Fibroblast of lung (primary cell): ENCODE results near the gene MYO3B. TPM values are rescaled to one million over a fixed set of nuclear protein-coding genes. Genes with fewer than 3 reads are reported as not detected.

Experiments used
- DNase-seq, 2 donors: peaks; one replicate each; pipeline versions ENCODE4 v3.0.0 to v3.0.0-alpha.2; 2010; ENCODE audit warnings: low read depth in 2 of 2
- H2AFZ ChIP-seq: 2 replicates; pipeline ENCODE4 v1.5.1; 2012; ENCODE audit warnings: low read length, control low read depth, inconsistent platforms
- H3K27ac ChIP-seq: 2 replicates; pipeline ENCODE4 v1.5.1; 2011; ENCODE audit warnings: low read length, control low read depth; ENCODE audit not compliant: insufficient read depth
- H3K27me3 ChIP-seq: 2 replicates; pipeline ENCODE4 v1.5.1; 2011; ENCODE audit warnings: mild to moderate bottlenecking, low read length; ENCODE audit not compliant: control insufficient read depth, insufficient read depth
- H3K36me3 ChIP-seq: 2 replicates; pipeline ENCODE4 v1.5.1; 2011; ENCODE audit warnings: low read length; ENCODE audit not compliant: control insufficient read depth, insufficient read depth
- H3K4me1 ChIP-seq: 2 replicates; pipeline ENCODE4 v1.5.1; 2011; ENCODE audit warnings: low read length; ENCODE audit not compliant: control insufficient read depth, insufficient read depth; ENCODE audit errors: extremely low read depth
- H3K4me2 ChIP-seq: 2 replicates; pipeline ENCODE4 v1.5.1; 2011; ENCODE audit warnings: low read length, control low read depth; ENCODE audit not compliant: insufficient read depth; ENCODE audit errors: extremely low read depth
- H3K4me3 ChIP-seq, 4 experiments: fragments of 200-600 bp in 1 of 4; sonication (generic) in 1 of 4; replicated peaks in 1 of 4; 2 replicates each; pipeline ENCODE4 v1.5.1; 2011 to 2016; ENCODE audit warnings: low read length in 4 of 4, low read depth in 3 of 4, mild to moderate bottlenecking in 3 of 4, control low read depth in 2 of 4, inconsistent platforms in 1 of 4, mixed read lengths in 1 of 4; ENCODE audit not compliant: insufficient read depth in 1 of 4; ENCODE audit errors: control extremely low read depth in 1 of 4
- H3K79me2 ChIP-seq: 2 replicates; pipeline ENCODE4 v1.5.1; 2012; ENCODE audit warnings: mild to moderate bottlenecking, low read length, inconsistent platforms; ENCODE audit not compliant: control insufficient read depth, insufficient read depth
- H3K9ac ChIP-seq: 2 replicates; pipeline ENCODE4 v1.5.1; 2011; ENCODE audit warnings: mild to moderate bottlenecking, low read length, control low read depth; ENCODE audit not compliant: insufficient read depth
- H3K9me3 ChIP-seq: 2 replicates; pipeline ENCODE4 v1.5.1; 2012; ENCODE audit warnings: low read depth, low read length; ENCODE audit not compliant: control insufficient read depth, insufficient read depth
- H4K20me1 ChIP-seq: 2 replicates; pipeline ENCODE4 v1.5.1; 2011; ENCODE audit warnings: low read length; ENCODE audit not compliant: control insufficient read depth, insufficient read depth; ENCODE audit errors: extremely low read depth
- CTCF ChIP-seq, 2 donors: IDR thresholded peaks in 1 of 2; conservative IDR thresholded peaks in 1 of 2; 1 replicate in 1 of 2; 2 replicates in 1 of 2; pipeline ENCODE4 v1.5.1; 2011 to 2012; ENCODE audit warnings: low read length in 2 of 2, control low read depth in 1 of 2, inconsistent platforms in 1 of 2, low read depth in 1 of 2, mild to moderate bottlenecking in 1 of 2
- EZH2 ChIP-seq: IDR thresholded peaks from 2 replicates; pipeline ENCODE4 v1.5.1; 2012; ENCODE audit warnings: low read length, control low read depth, mild to moderate bottlenecking; ENCODE audit errors: missing control alignments
- polyA plus RNA-seq, 2 donors: library from polyadenylated mRNA; depleted of rRNA in 1 of 2; stranded (reverse) in 1 of 2; unstranded in 1 of 2; fragments of >200 nt; gene quantifications; 2 replicates each; pipeline ENCODE4 v1.2.1, GENCODE V29; 2011 to 2012; ENCODE audit warnings: missing spikeins in 1 of 2
- total RNA-seq: library from RNA; depleted of rRNA; stranded (reverse); fragments of >200 nt; gene quantifications from 2 replicates; pipeline ENCODE4 v1.2.1, GENCODE V29; 2014

Gene MYO3B
- total and polyA plus RNA-seq, 2 donors (not counting 1 experiment from before 2014, with no cell fraction given): 0.06 to 0.50 TPM

DNA sequence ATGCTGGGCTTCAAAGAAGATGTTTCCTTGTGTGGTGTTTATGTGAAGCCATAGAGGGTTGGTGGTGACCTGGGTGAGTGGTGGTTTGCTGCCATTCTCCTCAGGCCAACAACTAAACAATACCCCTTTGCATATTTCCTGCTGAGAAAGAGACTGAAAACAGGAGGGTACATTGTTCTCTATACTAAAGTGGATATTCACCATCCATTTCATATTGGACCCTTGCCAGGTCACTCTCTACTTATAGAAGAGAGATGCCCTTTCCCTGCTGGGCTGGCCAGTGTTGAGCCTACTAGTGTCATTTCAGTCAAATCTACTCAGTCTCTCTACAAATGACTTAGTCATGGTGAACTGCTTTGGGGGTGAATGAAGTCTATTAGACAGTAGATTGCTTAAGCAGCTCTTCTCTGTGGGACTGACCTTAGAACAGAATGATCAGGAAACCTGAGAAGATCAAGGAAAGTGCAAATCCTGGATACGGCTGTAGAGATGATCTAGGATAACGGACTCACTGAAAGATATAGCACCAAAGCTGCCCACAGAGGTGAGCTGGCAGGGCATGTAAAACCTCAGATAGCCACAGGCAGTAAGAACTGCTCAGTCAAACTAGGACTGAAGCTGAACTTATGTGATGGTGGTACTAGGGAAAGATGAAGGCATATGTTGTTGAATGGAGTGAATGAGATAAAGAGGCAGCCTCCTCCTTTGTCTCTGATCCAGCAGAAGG lies 154.9 kb downstream of the MYO3B start:
- Histone ChIP-seq H4K20me1 (no peaks in the 10 kb centered on the region), H2AFZ (no peak overlapping the region), H3K4me2 (no peak overlapping the region), H3K36me3 (no peaks in the 10 kb centered on the region), H3K79me2 (no peaks in the 10 kb centered on the region), H3K9ac (no peak overlapping the region), H3K9me3 (no peaks in the 10 kb centered on the region), H3K27me3 (no peaks in the 10 kb centered on the region), H3K4me3 (no peak overlapping the region), H3K4me1 (no peaks in the 10 kb centered on the region), H3K27ac (no peak overlapping the region)
- TF ChIP-seq EZH2: no peak
- TF ChIP-seq CTCF (conservative IDR thresholded peaks at IDR 0.05 in 1 of 2, IDR thresholded peaks at IDR 0.05 in 1 of 2; ENCODE audit: low read depth in 1 of 2, low read length in 2 of 2): no peak
- no peak for DNase-seq

GRCh38 chr2:170335351-170335750 lies 157.4 kb downstream of the MYO3B start:
- Histone ChIP-seq H3K36me3 (no peaks in the 10 kb centered on the region), H3K9ac (no peak overlapping the region), H2AFZ (no peak overlapping the region), H3K9me3 (no peaks in the 10 kb centered on the region), H3K79me2 (no peaks in the 10 kb centered on the region), H3K27me3 (no peaks in the 10 kb centered on the region), H3K4me2 (no peak overlapping the region), H3K4me1 (no peaks in the 10 kb centered on the region), H4K20me1 (no peaks in the 10 kb centered on the region), H3K27ac (no peak overlapping the region), H3K4me3 (no peak overlapping the region)
- no peak for TF ChIP-seq CTCF (conservative IDR thresholded peaks at IDR 0.05 in 1 of 2, IDR thresholded peaks at IDR 0.05 in 1 of 2; ENCODE audit: low read depth in 1 of 2, low read length in 2 of 2)
- no peak for TF ChIP-seq EZH2
- DNase-seq: peak in 1 of 2 donors; percentile 15

DNA sequence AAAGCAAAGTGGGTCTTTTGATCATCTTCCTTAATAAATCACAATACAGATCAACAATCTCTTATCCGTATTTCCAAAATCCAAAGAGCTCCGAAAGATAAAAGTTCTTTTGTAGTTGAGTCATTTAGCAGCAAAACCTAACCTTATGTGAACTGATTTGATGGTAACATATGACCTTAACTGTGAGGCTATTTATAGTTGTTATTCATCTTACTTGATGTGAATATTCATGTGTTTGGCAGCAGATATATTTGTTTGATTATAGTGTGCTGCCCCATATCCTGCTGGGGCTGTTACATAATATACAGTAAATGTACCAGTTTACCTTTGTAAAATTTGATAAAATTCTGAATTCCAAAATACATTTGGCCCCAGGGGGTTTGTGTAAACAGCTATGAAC lies 158.5 kb downstream of the MYO3B start:
- Histone ChIP-seq H3K9ac (no peak overlapping the region), H3K9me3 (no peaks in the 10 kb centered on the region), H3K4me2 (no peak overlapping the region), H3K27me3 (no peaks in the 10 kb centered on the region), H3K4me1 (no peaks in the 10 kb centered on the region), H2AFZ (no peak overlapping the region), H4K20me1 (no peaks in the 10 kb centered on the region), H3K4me3 (no peak overlapping the region), H3K79me2 (no peaks in the 10 kb centered on the region), H3K36me3 (no peaks in the 10 kb centered on the region), H3K27ac (no peak overlapping the region)
- DNase-seq: no peak
- TF ChIP-seq CTCF (conservative IDR thresholded peaks at IDR 0.05 in 1 of 2, IDR thresholded peaks at IDR 0.05 in 1 of 2; ENCODE audit: low read depth in 1 of 2, low read length in 2 of 2) (no peak), EZH2 (no peak)
